HL-60 (cell line): ENCODE measurements around the gene NAA80.

Experiments
- CTCF ChIP-seq: IDR thresholded peaks from one replicate; pipeline ENCODE4 v1.5.1; 2011; ENCODE audit warnings: low read length, control low read depth, inconsistent platforms; ENCODE audit not compliant: insufficient read depth
- GABPA ChIP-seq: IDR thresholded peaks from 2 replicates; pipeline ENCODE4 v1.6.1; 2012; ENCODE audit warnings: low read depth
- POLR2AphosphoS5 ChIP-seq: IDR thresholded peaks from 2 replicates; pipeline ENCODE4 v1.6.1; 2012; ENCODE audit warnings: low read depth
- TF ChIP-seq, protein P1 (sequence below): IDR thresholded peaks from 2 replicates; pipeline ENCODE4 v1.6.1; 2012; ENCODE audit warnings: low read depth; ENCODE audit not compliant: insufficient replicate concordance

GRCh38 chr3:50264964-50265485 is 34.2 kb downstream of the NAA80 start:
- TF ChIP-seq CTCF (no peak), GABPA (no peak), POLR2AphosphoS5 (no peak)
- TF ChIP-seq, protein P1, sequence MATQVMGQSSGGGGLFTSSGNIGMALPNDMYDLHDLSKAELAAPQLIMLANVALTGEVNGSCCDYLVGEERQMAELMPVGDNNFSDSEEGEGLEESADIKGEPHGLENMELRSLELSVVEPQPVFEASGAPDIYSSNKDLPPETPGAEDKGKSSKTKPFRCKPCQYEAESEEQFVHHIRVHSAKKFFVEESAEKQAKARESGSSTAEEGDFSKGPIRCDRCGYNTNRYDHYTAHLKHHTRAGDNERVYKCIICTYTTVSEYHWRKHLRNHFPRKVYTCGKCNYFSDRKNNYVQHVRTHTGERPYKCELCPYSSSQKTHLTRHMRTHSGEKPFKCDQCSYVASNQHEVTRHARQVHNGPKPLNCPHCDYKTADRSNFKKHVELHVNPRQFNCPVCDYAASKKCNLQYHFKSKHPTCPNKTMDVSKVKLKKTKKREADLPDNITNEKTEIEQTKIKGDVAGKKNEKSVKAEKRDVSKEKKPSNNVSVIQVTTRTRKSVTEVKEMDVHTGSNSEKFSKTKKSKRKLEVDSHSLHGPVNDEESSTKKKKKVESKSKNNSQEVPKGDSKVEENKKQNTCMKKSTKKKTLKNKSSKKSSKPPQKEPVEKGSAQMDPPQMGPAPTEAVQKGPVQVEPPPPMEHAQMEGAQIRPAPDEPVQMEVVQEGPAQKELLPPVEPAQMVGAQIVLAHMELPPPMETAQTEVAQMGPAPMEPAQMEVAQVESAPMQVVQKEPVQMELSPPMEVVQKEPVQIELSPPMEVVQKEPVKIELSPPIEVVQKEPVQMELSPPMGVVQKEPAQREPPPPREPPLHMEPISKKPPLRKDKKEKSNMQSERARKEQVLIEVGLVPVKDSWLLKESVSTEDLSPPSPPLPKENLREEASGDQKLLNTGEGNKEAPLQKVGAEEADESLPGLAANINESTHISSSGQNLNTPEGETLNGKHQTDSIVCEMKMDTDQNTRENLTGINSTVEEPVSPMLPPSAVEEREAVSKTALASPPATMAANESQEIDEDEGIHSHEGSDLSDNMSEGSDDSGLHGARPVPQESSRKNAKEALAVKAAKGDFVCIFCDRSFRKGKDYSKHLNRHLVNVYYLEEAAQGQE: no peak
